Uterus (tissue), 2 donors: ENCODE measurements around the gene SH3PXD2B.

ENCODE experiments used
- POLR2A ChIP-seq, 2 donors: fragments of 450-650 bp; IDR thresholded peaks; one replicate each; pipeline ENCODE4 v1.6.1; 2016; ENCODE audit warnings: antibody characterized with exemption in 2 of 2, mild to moderate bottlenecking in 1 of 2, moderate library complexity in 1 of 2
- TF ChIP-seq, protein P1 (sequence below), 4 experiments: fragments of 200-600 bp in 2 of 4; fragments of 450-650 bp in 2 of 4; sonication (generic) in 2 of 4; IDR thresholded peaks; one replicate each; pipeline ENCODE4 v1.5.1; 2016 to 2019; ENCODE audit warnings: antibody characterized with exemption in 4 of 4, mild to moderate bottlenecking in 2 of 4, moderate library complexity in 1 of 4

DNA sequence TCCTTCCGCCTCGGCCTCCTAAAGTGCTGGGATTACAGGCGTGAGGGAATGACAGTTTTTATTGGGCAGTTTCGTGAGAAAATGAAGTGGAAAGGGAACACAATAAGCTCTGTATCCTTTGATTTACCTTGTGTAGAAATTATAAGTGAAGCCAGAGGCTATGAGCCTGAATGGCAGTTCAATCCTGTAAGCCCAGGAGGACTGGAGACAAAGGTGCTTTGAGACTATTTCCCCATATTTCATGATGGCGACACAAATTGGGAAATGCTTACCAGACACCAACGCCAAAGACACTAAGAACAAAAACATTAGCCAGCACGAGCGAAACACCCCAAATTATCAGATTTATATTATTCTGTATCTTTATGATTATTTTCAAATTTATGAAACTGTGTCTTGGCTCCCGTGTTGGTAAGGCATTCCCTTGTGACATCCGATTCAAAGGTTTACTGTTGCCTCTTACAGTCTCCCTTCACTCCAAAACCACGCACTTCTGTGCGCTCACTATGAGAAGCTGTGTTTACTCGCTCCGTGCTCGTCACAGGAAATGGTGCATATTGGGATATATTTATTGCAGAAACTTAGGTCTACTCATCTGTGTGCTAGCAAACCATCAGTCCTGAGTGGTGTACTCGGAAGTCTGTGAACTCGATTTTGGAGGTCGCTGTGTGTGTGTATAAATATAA, 73.9 kb downstream of the SH3PXD2B start:
- TF ChIP-seq, protein P1, sequence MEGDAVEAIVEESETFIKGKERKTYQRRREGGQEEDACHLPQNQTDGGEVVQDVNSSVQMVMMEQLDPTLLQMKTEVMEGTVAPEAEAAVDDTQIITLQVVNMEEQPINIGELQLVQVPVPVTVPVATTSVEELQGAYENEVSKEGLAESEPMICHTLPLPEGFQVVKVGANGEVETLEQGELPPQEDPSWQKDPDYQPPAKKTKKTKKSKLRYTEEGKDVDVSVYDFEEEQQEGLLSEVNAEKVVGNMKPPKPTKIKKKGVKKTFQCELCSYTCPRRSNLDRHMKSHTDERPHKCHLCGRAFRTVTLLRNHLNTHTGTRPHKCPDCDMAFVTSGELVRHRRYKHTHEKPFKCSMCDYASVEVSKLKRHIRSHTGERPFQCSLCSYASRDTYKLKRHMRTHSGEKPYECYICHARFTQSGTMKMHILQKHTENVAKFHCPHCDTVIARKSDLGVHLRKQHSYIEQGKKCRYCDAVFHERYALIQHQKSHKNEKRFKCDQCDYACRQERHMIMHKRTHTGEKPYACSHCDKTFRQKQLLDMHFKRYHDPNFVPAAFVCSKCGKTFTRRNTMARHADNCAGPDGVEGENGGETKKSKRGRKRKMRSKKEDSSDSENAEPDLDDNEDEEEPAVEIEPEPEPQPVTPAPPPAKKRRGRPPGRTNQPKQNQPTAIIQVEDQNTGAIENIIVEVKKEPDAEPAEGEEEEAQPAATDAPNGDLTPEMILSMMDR (IDR thresholded peaks at IDR 0.05) = no peak
- no peak for TF ChIP-seq POLR2A (IDR thresholded peaks at IDR 0.05)
